ENCODE measurements around the gene PCGF2. TPM values are rescaled to one million over a fixed set of nuclear protein-coding genes. Genes with fewer than 3 reads are reported as not detected.

Gene PCGF2
- total and polyA plus RNA-seq, 10 of the 15 experiments (the other 5 are each of a cell fraction or from before 2014, with no cell fraction given): 2.7 to 35.6 (median 7.2) TPM

DNA sequence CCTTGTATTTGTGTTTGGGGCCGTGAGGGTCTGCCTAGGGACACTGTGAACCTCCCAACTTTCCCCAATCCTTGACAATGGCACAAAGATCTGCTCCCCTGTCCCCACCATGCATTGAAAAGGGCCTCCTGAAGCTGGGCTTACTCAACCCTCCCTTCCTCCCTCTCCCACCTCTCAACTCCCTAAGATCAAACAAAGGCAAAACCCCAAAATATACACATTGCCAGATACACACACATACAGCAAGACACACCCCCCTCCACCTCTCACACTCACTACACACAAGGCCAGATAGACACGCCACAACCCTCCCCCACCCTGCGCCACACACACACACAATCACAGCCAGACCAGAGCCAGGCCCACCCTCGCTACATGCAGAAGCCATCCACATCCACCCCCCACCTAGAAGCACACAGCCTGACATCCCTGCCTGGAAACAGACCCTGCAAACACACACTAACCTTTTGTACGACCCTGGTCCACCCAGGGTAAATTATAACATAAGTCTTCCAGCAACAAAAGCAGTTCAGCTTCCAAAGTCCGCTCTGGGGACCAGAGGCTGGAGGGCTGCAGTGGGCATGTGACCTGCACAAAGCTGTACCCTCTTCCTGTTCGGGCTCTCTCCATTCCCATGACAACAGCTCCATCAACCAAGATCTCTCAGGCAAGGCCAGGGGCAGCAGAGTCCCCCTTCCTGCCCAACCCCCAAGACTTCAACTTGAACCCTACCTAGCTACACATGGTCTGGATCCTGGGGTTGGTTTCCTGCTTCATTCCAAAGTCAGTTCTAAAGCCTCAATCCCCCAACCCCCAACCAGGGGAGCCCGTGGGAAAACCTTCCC, 1.9 kb downstream of the PCGF2 start (continued):
- TF ChIP-seq, protein P1, sequence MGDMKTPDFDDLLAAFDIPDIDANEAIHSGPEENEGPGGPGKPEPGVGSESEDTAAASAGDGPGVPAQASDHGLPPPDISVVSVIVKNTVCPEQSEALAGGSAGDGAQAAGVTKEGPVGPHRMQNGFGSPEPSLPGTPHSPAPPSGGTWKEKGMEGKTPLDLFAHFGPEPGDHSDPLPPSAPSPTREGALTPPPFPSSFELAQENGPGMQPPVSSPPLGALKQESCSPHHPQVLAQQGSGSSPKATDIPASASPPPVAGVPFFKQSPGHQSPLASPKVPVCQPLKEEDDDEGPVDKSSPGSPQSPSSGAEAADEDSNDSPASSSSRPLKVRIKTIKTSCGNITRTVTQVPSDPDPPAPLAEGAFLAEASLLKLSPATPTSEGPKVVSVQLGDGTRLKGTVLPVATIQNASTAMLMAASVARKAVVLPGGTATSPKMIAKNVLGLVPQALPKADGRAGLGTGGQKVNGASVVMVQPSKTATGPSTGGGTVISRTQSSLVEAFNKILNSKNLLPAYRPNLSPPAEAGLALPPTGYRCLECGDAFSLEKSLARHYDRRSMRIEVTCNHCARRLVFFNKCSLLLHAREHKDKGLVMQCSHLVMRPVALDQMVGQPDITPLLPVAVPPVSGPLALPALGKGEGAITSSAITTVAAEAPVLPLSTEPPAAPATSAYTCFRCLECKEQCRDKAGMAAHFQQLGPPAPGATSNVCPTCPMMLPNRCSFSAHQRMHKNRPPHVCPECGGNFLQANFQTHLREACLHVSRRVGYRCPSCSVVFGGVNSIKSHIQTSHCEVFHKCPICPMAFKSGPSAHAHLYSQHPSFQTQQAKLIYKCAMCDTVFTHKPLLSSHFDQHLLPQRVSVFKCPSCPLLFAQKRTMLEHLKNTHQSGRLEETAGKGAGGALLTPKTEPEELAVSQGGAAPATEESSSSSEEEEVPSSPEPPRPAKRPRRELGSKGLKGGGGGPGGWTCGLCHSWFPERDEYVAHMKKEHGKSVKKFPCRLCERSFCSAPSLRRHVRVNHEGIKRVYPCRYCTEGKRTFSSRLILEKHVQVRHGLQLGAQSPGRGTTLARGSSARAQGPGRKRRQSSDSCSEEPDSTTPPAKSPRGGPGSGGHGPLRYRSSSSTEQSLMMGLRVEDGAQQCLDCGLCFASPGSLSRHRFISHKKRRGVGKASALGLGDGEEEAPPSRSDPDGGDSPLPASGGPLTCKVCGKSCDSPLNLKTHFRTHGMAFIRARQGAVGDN (IDR thresholded peaks at IDR 0.05): no peak
- TF ChIP-seq IKZF1 (conservative IDR thresholded peaks at IDR 0.05): no peak
- no peak for TF ChIP-seq YBX1 (IDR thresholded peaks at IDR 0.05)
- TF ChIP-seq ETV6 (conservative IDR thresholded peaks at IDR 0.05 in 1 of 2, IDR thresholded peaks at IDR 0.05 in 1 of 2; ENCODE audit: borderline replicate concordance in 1 of 2, low read depth in 1 of 2): no peak
- TF ChIP-seq, protein P2, sequence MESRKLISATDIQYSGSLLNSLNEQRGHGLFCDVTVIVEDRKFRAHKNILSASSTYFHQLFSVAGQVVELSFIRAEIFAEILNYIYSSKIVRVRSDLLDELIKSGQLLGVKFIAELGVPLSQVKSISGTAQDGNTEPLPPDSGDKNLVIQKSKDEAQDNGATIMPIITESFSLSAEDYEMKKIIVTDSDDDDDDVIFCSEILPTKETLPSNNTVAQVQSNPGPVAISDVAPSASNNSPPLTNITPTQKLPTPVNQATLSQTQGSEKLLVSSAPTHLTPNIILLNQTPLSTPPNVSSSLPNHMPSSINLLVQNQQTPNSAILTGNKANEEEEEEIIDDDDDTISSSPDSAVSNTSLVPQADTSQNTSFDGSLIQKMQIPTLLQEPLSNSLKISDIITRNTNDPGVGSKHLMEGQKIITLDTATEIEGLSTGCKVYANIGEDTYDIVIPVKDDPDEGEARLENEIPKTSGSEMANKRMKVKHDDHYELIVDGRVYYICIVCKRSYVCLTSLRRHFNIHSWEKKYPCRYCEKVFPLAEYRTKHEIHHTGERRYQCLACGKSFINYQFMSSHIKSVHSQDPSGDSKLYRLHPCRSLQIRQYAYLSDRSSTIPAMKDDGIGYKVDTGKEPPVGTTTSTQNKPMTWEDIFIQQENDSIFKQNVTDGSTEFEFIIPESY (IDR thresholded peaks at IDR 0.05): no peak
- TF ChIP-seq RFX5 (IDR thresholded peaks at IDR 0.05; ENCODE audit: low read depth, low read length): no peak
- TF ChIP-seq, protein P3, sequence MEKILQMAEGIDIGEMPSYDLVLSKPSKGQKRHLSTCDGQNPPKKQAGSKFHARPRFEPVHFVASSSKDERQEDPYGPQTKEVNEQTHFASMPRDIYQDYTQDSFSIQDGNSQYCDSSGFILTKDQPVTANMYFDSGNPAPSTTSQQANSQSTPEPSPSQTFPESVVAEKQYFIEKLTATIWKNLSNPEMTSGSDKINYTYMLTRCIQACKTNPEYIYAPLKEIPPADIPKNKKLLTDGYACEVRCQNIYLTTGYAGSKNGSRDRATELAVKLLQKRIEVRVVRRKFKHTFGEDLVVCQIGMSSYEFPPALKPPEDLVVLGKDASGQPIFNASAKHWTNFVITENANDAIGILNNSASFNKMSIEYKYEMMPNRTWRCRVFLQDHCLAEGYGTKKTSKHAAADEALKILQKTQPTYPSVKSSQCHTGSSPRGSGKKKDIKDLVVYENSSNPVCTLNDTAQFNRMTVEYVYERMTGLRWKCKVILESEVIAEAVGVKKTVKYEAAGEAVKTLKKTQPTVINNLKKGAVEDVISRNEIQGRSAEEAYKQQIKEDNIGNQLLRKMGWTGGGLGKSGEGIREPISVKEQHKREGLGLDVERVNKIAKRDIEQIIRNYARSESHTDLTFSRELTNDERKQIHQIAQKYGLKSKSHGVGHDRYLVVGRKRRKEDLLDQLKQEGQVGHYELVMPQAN (conservative IDR thresholded peaks at IDR 0.05): peak; percentile 49; the same call in 1 of the 2 replicates
- TF ChIP-seq, protein P4, sequence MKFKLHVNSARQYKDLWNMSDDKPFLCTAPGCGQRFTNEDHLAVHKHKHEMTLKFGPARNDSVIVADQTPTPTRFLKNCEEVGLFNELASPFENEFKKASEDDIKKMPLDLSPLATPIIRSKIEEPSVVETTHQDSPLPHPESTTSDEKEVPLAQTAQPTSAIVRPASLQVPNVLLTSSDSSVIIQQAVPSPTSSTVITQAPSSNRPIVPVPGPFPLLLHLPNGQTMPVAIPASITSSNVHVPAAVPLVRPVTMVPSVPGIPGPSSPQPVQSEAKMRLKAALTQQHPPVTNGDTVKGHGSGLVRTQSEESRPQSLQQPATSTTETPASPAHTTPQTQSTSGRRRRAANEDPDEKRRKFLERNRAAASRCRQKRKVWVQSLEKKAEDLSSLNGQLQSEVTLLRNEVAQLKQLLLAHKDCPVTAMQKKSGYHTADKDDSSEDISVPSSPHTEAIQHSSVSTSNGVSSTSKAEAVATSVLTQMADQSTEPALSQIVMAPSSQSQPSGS (IDR thresholded peaks at IDR 0.05; ENCODE audit: low read length): no peak
- no peak for TF ChIP-seq SIX5 (IDR thresholded peaks at IDR 0.05; ENCODE audit: low read depth, low read length, severe bottlenecking)
- TF ChIP-seq ZNF384 (IDR thresholded peaks at IDR 0.05; ENCODE audit: borderline replicate concordance, low read depth, low read length): no peak
- TF ChIP-seq RAD21 (IDR thresholded peaks at IDR 0.05; ENCODE audit: insufficient read depth, low read depth, low read length): no peak
- TF ChIP-seq ZSCAN29 (IDR thresholded peaks at IDR 0.05): no peak
- TF ChIP-seq FOXK2 (IDR thresholded peaks at IDR 0.05): no peak
- no peak for TF ChIP-seq MTA3 (IDR thresholded peaks at IDR 0.05; ENCODE audit: borderline replicate concordance, low read length)
- TF ChIP-seq, protein P5, sequence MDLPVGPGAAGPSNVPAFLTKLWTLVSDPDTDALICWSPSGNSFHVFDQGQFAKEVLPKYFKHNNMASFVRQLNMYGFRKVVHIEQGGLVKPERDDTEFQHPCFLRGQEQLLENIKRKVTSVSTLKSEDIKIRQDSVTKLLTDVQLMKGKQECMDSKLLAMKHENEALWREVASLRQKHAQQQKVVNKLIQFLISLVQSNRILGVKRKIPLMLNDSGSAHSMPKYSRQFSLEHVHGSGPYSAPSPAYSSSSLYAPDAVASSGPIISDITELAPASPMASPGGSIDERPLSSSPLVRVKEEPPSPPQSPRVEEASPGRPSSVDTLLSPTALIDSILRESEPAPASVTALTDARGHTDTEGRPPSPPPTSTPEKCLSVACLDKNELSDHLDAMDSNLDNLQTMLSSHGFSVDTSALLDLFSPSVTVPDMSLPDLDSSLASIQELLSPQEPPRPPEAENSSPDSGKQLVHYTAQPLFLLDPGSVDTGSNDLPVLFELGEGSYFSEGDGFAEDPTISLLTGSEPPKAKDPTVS (IDR thresholded peaks at IDR 0.05; ENCODE audit: low read depth, low read length): no peak
- no peak for TF ChIP-seq SUPT20H (IDR thresholded peaks at IDR 0.05; ENCODE audit: borderline replicate concordance, control insufficient read depth, low read depth, low read length)

Data from GM12878 (cell line).